GM12873 (cell line): Measurements from ENCODE around the gene PRRT4.

Source experiments
- CTCF ChIP-seq: IDR thresholded peaks from 2 replicates; pipeline ENCODE4 v1.5.1; 2012; ENCODE audit warnings: low read depth, mild to moderate bottlenecking, moderate library complexity, low read length, control low read depth; ENCODE audit not compliant: insufficient read depth; ENCODE audit errors: missing control alignments

Gene PRRT4

GRCh38 chr7:128379900-128380479, 18.5 kb upstream of the PRRT4 start:
- no peak for TF ChIP-seq CTCF

GRCh38 chr7:128378637-128379036, 17.1 kb upstream of the PRRT4 start:
- no peak for TF ChIP-seq CTCF

DNA sequence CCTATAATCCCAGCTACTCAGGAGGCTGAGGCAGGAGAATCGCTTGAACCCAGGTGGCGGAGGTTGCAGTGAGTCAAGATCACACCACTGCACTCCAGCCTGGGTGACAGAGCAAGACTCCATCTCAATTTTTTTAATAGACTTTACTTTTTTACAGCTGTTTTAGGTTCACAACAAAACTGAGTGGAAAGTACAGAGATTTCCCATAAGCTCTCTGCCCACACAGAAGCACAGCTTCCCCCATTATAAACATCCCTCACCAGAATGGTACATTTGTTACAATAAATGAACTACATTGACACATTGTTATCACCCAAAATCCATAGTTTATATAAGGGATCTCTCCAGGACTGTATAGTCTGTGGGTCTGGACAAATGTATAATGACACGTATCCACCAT, 14.6 kb upstream of the PRRT4 start:
- no peak for TF ChIP-seq CTCF

DNA sequence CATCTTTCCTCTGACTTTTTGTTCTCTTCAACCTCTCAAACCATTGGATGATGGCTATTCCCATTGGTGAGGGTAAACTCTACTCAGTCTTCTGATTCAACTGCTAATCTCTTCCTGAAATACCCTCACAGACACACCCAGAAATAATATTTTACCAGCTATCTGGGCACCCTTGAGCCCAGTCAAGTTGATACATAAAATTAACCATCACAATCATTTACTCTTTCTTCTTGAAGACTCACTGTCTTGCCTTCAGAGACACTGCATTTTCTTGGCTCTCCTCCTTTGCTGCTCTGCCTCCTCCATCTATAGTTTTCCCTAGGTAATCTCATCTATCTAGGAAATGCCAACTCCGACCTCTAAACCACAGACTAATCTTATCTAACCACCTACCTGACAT, 12.6 kb upstream of the PRRT4 start:
- no peak for TF ChIP-seq CTCF

GRCh38 chr7:128373606-128374005, 12.1 kb upstream of the PRRT4 start:
- no peak for TF ChIP-seq CTCF

DNA sequence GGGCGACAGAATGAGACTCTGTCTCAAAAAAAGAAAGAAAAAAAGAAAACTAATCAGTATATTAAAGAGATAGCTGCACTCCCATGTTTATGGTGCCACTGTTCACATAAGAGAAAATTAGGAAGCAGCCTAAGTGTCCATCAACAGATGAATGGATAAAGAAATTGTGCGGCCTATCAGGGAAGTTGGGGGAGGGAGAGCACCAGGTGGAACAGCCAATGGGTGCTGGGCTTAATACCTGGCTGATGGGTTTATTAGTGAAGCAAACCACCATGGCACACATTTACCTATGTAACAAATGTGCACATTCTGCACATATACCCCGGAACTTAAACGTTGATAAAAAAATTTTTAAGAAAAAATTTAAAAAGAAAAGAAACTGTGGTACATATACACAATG, 9.0 kb upstream of the PRRT4 start:
- TF ChIP-seq CTCF, result no peak

DNA sequence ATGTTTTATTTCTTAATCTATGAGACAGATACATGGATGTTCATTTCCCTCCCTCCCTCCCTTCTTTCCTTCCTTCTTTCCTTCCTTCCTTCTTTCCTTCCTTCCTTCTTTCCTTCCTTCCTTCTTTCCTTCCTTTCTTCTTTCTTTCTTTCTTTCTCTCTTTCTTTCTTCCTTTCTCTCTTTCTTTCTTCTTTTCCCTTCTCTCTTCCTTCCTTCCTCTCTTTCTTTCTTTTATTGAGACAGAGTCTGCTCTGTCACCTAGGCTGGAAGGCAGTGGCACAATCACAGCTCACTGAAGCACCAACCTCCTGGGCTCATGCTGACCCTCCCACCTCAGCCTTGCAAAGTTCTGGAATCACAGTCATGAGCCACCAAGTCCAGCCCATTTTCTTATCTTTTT, 5.5 kb upstream of the PRRT4 start:
- no peak for TF ChIP-seq CTCF
